NCI-H2171 (cell line): ENCODE data around the gene NFIA.

Experiments used
- DNase-seq: peaks from one replicate; lab custom pipeline; 2025; lab: John Stamatoyannopoulos, UW

The NFIA gene

DNA sequence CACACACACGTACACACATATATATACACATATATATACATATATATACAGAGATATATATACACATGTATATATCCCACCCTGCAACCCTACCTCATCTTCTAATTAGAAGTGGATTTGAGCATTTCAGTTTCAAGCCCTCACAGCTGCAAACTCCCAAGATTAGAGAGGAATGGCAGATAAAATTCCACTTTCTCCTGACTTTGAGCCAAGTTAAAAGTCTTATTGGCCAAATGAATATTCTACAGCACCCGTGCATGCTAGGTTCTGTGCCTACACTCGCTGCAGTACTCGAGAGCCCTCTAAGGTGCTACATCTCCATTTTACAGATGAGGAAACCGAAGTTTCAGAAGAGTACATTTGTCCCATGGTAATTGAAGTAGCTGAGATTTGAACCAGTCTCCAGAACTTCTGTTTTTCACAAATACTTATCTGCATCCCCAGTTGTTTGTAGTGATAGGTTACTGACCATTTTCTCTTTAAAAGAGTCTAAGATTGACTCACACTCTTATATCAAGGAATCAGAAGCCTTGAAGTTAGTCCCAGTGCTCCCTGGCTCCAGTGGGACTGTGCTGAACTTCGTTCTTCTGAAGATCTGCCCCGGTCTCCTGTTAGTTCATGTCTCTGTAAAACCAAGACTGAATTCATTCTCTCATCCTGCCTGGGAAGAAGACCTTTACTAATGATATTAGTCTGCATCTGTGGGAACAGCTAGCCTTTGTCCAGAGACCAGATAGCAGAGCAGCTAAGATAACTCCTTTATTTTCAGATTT, 350.4 kb downstream of the NFIA start:
- DNase-seq: no peak

DNA sequence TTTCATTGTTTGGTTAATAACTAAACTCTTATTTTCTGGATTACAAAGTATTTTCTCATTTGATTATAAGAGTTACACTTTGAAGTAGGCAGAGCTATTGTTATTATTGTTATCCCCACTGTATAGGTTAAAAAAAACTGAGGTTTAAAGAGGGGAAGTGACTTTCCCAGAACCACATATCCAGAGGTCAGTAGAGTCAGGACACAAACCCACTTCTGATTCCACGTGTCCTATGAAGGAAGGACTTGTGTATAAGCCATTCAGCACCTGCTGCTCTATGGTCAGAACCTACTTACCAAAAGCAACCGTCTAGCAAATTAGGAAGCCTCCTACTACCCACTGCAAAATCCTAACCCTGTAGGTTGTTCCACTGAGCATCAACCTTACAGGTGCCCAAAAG, 351.3 kb downstream of the NFIA start:
- no peak for DNase-seq

DNA sequence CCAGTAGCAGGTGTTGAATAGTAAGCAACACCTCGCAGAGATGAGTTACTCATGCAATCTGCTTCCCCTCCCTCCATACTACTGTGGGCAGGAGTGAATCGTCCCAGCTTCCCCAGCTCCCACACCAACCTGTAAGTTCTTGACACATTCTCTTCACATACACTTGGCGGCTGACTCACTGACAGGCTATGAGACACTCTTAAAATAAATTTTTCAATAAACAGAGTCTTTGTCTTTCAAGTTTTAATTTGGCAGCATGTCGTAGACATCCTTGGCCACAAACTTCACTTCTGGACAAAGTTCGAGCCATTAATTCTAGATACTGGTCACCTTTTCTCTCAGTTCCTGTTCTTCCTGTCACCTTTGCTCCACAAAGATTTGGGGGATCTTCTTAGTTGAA, 351.9 kb downstream of the NFIA start:
- DNase-seq: no peak

GRCh38 chr1:61435226-61435625, 352.9 kb downstream of the NFIA start:
- no peak for DNase-seq

GRCh38 chr1:61436016-61436415, 353.7 kb downstream of the NFIA start:
- no peak for DNase-seq

- no peak for DNase-seq
Observed at GRCh38 chr1:61436491-61437120, 354.2 kb downstream of the NFIA start.

DNA sequence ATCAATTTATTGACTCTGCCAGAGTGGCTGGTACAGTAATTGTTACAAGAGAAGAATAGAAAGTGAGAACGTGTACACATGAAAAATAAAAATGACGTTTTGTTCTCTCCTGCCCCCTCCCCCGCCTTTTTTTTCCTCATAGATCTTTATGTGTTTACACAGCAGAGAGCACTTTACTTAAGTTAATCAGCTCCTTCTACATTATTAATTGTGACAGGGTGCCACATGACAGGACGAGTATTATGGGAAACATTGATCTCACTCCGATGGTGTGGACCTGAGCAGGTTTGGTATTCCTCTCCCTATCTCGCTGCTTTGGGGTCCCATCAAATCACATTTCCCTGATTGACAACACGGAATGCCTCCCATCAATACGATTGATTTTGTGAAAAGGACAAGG, 356.9 kb downstream of the NFIA start:
- DNase-seq: no peak

DNA sequence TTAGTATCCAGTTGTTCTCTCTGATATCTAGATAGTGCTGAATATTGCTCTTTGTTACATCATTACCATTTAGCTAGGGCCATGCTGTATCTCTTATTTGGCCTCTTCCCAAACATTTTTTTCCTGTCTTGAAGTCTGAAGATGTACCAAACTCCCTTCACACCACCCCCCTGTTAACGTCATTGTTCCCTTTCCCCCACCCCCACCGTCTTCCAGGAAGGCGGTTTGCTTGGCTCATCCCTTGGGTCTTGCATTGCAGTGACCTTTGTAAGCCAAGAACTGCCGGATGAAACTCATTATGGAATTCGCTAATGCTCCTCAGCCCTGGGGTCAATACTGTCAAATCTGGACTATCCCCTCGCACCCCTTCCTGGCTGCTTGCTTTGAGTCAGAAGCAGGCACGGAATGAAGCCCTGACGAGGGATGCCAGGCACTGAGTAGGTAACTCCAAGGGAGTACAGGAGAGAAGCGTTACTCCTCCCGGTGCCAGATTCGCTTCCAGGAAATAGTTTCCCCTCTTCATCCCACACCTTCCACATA, 359.4 kb downstream of the NFIA start:
- DNase-seq: no peak

DNA sequence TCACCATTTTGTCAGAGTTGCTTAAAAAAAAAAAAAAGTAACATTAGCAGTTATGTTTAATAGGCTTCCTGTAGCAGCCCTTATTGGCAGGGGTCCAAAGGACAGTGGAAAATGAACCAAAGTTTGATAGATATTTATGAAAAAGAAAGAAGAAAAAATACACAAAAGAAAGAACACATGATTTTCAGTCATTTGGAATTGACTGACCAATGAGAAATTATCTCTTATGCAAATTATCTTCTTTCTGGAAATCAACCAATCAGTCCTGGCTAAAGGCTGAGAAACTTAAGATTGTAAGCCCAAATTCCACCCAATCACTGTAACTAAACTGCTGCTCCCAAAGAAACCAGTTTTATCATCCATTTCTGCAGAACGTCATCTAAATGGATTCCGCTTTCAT, 360.2 kb downstream of the NFIA start:
- DNase-seq: no peak

DNA sequence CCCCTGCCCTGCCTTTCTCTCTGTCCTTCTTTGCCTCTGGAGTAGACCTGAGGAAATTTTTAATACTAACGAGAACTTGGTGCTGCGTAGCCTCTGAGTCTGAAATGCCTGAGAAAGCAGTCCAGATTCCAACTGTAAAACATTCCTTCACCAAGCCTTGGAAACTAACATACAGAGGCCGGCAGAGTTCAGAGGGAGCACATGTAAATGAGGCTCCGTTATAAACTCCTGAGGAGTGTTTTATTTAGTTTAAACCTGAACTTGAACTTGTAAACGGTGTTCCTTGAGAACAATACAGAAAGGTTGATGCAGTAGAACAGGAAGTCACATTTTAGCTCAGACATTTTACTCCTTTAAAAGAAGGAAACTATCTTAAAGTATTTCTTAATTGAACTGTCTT, 361.9 kb downstream of the NFIA start:
- no peak for DNase-seq

DNA sequence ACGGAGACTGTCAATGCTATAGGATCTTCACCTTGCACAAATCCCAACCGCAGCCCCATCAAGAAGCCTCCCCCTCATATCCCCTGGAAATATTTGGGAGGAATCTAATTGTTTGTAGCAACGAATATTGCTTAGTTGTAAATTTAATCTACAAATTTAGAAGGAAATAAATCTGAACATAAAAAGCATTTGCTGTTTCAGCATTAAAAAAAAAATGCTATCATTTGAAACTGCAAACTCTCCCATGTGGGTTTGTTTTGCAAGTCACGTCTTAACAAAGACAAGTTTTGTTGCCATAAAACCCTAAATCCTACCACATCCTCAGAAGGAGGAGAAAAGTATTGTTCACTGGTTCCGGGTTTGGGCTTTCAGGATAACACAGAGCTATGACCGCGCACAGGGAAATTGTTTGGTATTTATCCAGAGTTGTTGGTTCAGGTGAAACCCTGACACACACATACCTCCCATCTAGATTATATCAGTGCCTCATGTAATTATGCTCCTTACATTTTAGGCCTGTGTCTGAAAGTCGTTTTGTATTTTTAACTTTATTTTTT, 363.0 kb downstream of the NFIA start:
- no peak for DNase-seq

- DNase-seq: no peak
Observed at GRCh38 chr1:61446531-61446991, 364.2 kb downstream of the NFIA start.

DNA sequence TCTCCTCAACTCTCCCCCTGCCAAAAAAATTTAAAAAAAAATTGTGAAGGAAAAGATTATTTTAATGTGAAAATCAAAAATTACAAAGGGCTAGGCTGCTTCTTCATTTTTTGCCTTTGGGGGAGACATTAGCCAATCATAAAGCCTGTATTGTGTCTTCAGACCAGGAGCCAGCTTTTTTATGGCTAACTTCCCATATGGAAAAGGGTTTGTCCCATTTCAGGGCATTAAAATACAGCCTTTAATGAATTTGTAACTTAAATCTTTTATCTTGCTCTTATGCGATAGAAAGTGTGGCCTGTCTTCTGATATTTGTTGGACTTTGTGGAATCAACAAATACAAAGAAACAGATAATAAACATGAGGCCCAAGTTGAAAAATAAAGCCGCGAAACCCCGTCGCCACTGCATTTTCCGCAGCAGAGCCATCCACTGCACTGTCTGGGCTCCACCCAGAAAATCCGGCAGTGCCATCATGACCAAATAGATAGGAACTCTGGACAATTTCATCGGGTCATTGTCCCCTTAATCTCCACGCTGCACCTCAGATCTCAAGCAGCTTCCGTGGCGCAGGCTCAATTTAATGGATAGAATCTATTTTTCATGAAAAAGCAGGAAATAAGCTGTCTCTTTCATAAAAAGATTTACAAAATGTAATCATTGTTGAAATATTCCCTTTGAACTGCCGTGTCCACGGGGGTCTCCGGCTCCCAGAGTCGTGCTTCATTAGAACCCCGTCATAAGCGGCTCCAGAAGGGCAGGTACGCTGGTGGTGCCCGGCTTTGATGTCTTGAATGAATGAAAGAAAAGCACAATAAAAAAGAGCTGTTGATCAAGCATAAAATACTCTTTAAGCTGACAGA, 365.0 kb downstream of the NFIA start:
- no peak for DNase-seq

DNA sequence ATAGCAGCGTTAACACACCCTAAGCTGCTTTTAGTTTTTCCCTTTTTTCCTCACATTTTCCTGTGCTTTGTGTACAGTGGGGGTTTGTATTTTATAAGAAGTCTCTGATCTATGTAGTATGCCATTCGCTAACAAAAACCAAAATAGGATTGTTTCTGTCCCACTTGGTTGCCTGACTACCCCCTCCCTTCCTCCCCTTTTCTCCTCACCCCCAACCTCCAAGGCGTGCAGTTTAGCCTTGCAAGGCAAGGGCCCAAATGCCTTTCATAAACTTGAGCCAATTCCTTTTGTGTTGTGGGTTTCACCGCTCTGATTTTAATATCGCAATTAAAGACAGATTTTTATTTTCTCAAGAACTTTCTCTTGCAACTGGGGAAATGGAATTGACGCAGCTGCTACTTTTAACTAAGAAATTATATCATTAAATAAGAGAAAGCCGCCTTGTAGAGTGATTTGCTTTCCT, 365.6 kb downstream of the NFIA start:
- no peak for DNase-seq

GRCh38 chr1:61448914-61449313, 366.6 kb downstream of the NFIA start:
- DNase-seq: no peak

DNA sequence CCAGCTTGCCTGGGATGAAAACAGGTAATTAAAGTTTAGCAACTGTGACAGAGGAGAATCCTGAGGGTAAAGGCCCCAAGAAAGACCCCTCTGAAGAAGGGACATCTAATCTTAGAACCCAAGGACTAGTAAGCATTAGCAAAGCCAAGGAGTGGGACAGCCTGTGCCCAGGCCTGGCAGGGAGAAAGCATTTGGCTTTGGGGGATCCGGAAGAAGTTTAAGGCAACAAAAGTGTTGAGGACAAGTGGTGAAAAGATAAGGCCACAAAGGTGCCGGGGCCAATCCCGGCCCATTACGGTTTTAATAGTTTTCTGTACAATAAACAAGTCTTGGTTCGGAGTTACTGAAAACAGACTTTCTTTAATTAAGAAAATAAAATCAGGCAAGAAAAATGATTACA, 367.0 kb downstream of the NFIA start:
- DNase-seq: no peak

GRCh38 chr1:61450454-61450853, 368.1 kb downstream of the NFIA start:
- DNase-seq: no peak

DNA sequence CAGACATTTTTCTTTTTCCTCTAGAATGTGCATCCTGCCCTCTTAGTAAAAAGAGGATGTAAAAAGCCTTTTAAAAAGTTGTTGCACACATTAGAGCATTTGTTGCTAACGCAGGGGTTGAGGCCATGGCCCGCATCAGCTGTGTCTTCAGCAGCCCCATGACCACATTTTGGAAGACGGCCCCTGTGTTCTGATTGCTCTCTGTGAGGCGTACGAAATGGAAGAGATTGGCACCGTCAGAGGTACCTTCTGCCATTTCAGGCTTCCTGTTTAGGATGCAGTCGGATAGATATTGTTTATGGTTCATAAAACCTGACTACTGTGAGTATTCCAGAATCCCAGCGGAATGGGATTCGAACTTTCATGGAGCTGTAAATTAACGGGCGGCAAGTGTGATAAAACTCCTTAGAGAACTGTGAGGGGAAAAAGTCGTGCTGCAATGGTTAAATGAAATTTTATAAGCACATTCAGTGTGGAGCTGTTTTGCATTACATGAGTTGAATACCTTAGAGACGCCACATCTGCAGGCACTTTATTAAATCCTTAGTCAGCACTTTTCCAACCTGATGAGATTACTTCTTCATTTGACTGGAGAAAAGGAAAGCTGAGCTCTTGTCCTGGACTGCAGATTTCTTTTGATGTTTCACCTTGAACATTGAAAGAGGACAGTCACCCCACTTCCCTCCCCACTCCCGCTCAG, 368.7 kb downstream of the NFIA start:
- no peak for DNase-seq

GRCh38 chr1:61451572-61451968, 369.2 kb downstream of the NFIA start:
- no peak for DNase-seq

- DNase-seq: no peak
Observed at GRCh38 chr1:61452176-61453035, 370.0 kb downstream of the NFIA start.
